Activated CD8-positive, alpha-beta T cell treated with anti-CD3 and anti-CD28 coated beads for 36 hours (primary cell): ENCODE data around the gene NAA15. TPM values are rescaled to one million over a fixed set of nuclear protein-coding genes. Genes with fewer than 3 reads are reported as not detected.

Experiments used
- ATAC-seq: fragments of 200-7000 bp; cut with Tn5 transposase; one replicate; pipeline ENCODE4 v1.10.0; 2021; ENCODE audit warnings: mild to moderate bottlenecking, moderate library complexity
- CTCF ChIA-PET: fragments of 350-600 bp; sonication (Branson Sonifier 250); formaldehyde crosslinking; loops from one replicate; lab custom pipeline; 2021; ENCODE audit warnings: antibody characterized with exemption; lab: Charles Lee
- POLR2A ChIA-PET: fragments of 350-600 bp; sonication (Branson Sonifier 250); formaldehyde crosslinking; loops from one replicate; lab custom pipeline; 2021; ENCODE audit warnings: antibody characterized with exemption; lab: Charles Lee
- DNase-seq: peaks from one replicate; pipeline ENCODE4 v3.0.0-alpha.2; 2020
- H3K27ac Mint-ChIP-seq: one replicate; pipeline ENCODE4 v1.8.0; 2021; ENCODE audit warnings: mild to moderate bottlenecking, mixed read lengths
- H3K27me3 Mint-ChIP-seq: one replicate; pipeline ENCODE4 v1.8.0; 2021; ENCODE audit warnings: mixed read lengths
- H3K36me3 Mint-ChIP-seq: one replicate; pipeline ENCODE4 v1.8.0; 2021; ENCODE audit warnings: low read depth, mixed read lengths
- H3K4me1 Mint-ChIP-seq: one replicate; pipeline ENCODE4 v1.8.0; 2021; ENCODE audit warnings: low read depth, mixed read lengths
- H3K4me3 Mint-ChIP-seq: one replicate; pipeline ENCODE4 v1.8.0; 2021; ENCODE audit warnings: mild to moderate bottlenecking, moderate library complexity, mixed read lengths
- H3K9me3 Mint-ChIP-seq: one replicate; pipeline ENCODE4 v1.8.0; 2021; ENCODE audit warnings: mixed read lengths
- intact Hi-C: fragments of 100-400 bp; cut with micrococcal nuclease; formaldehyde crosslinking; loops from one replicate; pipeline ENCODE4 v1.10.0; 2022
- total RNA-seq, 2 experiments: library from RNA; stranded (reverse); gene quantifications; one replicate each; pipeline ENCODE4 v1.2.3, GENCODE V29; 2021
- TF ChIP-seq, protein P1 (sequence below): fragments of 200-600 bp; IDR thresholded peaks from one replicate; pipeline ENCODE4 v1.8.0; 2022; ENCODE audit warnings: antibody characterized with exemption, mild to moderate bottlenecking

Gene NAA15
- total RNA-seq, 2 experiments from 2014 or later = 113 to 114 TPM

DNA sequence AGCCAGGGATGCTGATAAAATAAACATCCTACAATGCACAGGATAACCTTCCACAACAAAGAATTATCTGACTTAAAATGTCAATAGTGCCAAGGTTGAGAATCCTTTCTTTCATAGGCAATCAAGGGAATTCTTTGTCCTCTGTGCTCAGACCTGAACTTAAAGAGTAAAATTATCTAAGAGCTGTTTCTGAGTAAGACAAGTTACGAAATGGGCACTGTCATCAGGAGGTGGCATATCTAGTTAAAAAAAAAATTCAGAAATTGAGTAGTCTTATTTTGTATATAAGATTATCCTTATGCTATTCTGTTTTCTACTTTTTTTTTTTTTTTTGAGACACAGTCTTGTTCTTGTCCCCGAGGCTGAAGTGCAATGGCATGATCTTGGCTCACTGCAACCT is 149.3 kb downstream of the NAA15 start:
- Mint-ChIP-seq H3K9me3 (no peaks in the 10 kb centered on the region), H3K36me3 (peaks cover 5% of the 10 kb centered on the region), H3K4me3 (no peak overlapping the region), H3K4me1 (peaks cover 22% of the 10 kb centered on the region), H3K27ac (no peak overlapping the region), H3K27me3 (no peaks in the 10 kb centered on the region)
- DNase-seq = no peak
- TF ChIP-seq, protein P1, sequence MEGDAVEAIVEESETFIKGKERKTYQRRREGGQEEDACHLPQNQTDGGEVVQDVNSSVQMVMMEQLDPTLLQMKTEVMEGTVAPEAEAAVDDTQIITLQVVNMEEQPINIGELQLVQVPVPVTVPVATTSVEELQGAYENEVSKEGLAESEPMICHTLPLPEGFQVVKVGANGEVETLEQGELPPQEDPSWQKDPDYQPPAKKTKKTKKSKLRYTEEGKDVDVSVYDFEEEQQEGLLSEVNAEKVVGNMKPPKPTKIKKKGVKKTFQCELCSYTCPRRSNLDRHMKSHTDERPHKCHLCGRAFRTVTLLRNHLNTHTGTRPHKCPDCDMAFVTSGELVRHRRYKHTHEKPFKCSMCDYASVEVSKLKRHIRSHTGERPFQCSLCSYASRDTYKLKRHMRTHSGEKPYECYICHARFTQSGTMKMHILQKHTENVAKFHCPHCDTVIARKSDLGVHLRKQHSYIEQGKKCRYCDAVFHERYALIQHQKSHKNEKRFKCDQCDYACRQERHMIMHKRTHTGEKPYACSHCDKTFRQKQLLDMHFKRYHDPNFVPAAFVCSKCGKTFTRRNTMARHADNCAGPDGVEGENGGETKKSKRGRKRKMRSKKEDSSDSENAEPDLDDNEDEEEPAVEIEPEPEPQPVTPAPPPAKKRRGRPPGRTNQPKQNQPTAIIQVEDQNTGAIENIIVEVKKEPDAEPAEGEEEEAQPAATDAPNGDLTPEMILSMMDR = no peak
- ChIA-PET CTCF (no interaction called here), POLR2A (no interaction called here)
- ATAC-seq = no peak
- intact Hi-C loops = loop anchor here (10.0 kb wide), 1 partner anchor 366 kb away; no protein-coding TSS in a partner anchor

DNA sequence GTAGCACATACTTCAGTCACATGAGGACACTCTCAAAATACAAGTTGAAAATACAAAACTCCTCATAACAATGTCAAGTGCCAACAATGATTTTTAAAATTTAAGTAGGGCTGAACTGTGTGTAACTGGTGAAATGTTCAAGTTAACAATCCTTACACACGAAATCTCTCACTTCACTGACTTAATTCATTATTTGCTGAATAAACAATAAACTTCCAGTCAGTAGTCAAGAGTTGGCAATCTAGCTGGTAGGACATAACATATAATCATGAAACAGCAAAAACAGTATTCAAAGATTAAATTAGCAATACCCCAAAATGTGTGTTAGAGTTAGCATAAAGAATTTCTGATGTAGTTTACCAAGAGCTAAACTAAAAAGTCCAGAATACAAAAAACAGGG is 150.7 kb downstream of the NAA15 start:
- no peak for DNase-seq
- Mint-ChIP-seq H3K27me3 (no peaks in the 10 kb centered on the region), H3K4me1 (peaks cover 35% of the 10 kb centered on the region), H3K9me3 (no peaks in the 10 kb centered on the region), H3K4me3 (peak overlapping the region; percentile 91), H3K27ac (peak overlapping the region; percentile 98), H3K36me3 (peaks cover 5% of the 10 kb centered on the region)
- ATAC-seq = no peak
- ChIA-PET POLR2A (no interaction called here), CTCF (interaction anchor here (1.8 to 1.9 kb wide), 2 partner anchors 33 to 151 kb away, joined by 8 to 10 read pairs; partner anchors contain the start of gene NAA15)
- intact Hi-C loops = loop anchor here (10.0 kb wide), 1 partner anchor 367 kb away; no protein-coding TSS in a partner anchor
- TF ChIP-seq, protein P1 = no peak

DNA sequence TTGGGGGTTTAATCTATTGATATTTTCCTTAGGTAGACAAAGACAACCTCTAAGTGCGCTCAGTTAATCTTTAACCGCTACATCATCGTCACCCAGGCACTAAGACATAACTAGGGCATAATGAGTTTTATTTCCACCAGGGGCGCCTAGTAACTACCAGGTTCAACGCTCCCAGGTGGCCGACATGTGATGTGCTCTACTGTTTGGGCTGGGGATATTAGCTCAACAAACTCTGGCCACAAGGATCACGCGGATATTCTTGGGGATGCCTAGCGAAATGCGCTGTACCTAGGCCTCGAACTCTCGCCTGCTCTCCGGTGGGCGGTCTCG is 151.7 kb downstream of the NAA15 start:
- H3K27me3 Mint-ChIP-seq = no peaks in the 10 kb centered on the region

DNA sequence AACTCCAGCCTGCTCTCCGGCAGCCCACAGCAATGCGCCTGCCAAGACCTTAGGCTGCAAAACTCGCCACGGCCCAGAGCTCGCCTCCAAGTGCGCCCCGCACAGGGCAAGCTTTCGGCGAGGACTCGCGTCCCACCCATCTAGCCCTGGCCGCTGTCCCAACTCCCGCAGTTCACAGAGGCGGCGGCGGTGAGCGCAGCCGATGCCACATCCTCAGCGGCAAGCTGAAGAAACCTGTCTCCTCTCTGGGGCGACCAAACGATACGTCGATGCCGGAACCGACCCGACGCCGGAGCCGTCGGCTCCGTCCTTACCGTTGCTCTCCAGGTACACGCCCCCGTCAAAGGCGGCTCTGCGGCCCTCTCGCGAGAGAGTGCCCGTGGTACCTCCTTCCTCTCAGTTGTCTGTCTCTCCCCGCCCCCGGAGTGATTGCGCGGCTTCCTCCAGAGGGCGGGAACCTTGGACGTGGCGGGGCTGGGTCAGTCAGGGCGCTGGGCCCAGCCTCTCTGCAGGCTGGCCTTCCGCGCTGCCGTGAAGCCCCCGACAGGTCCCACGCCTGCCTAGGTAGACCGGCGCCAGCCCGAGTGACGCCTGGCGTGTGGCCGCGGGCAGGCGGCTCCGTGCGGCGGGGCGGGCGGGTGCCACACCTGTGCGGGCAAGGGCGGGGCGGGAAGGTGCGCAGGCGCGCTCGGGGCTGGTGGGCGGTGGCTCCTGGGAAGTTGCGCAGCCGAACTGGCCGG is 152.2 kb downstream of the NAA15 start:
- peaks cover 50% of the 10 kb centered on the region for H3K4me1 Mint-ChIP-seq
- ChIA-PET CTCF (interaction anchor here (0.8 to 1.9 kb wide), 12 partner anchors 9 to 153 kb away, joined by 3 to 10 read pairs (median 4); partner anchors contain the start of gene NAA15), POLR2A (interaction anchor here (0.6 to 2.5 kb wide), 6 partner anchors 10 to 439 kb away, joined by 3 to 14 read pairs (median 4); partner anchors contain the start of gene SETD7)
- H3K27ac Mint-ChIP-seq = peak overlapping the region; percentile 98
- H3K27me3 Mint-ChIP-seq = no peaks in the 10 kb centered on the region
- peaks cover 5% of the 10 kb centered on the region for H3K36me3 Mint-ChIP-seq
- TF ChIP-seq, protein P1 = peak; percentile 26
- H3K9me3 Mint-ChIP-seq = no peaks in the 10 kb centered on the region
- peak; percentile 89 for ATAC-seq
- H3K4me3 Mint-ChIP-seq = peak overlapping the region; percentile 91
- intact Hi-C loops = loop anchor here (10.0 kb wide), 1 partner anchor 369 kb away; no protein-coding TSS in a partner anchor
- peak; percentile 99 for DNase-seq

More for the DNA sequence above, 151.7 kb downstream of the NAA15 start:
- intact Hi-C loops = loop anchor here (10.0 kb wide), 1 partner anchor 368 kb away; no protein-coding TSS in a partner anchor
- Mint-ChIP-seq H3K36me3 (peaks cover 5% of the 10 kb centered on the region), H3K9me3 (no peaks in the 10 kb centered on the region), H3K4me1 (peaks cover 44% of the 10 kb centered on the region), H3K4me3 (peak overlapping the region; percentile 91), H3K27ac (peak overlapping the region; percentile 98)
- ChIA-PET CTCF (interaction anchor here (0.8 to 1.9 kb wide), 12 partner anchors 10 to 152 kb away, joined by 3 to 10 read pairs (median 4); partner anchors contain the start of gene NAA15), POLR2A (interaction anchor here (0.6 to 2.5 kb wide), 6 partner anchors 9 to 439 kb away, joined by 3 to 14 read pairs (median 4); partner anchors contain the start of gene SETD7)
- peak; percentile 85 for DNase-seq
- TF ChIP-seq, protein P1 = peak; percentile 50
- ATAC-seq = peak; percentile 58
